ENCODE results near the gene LLGL1. TPM values are rescaled to one million over a fixed set of nuclear protein-coding genes. Genes with fewer than 3 reads are reported as not detected.

LLGL1 gene
- total RNA-seq, 1 donor from 2014 or later: 47.3 TPM

GRCh38 chr17:18263885-18264682 is 38.6 kb downstream of the LLGL1 start:
- no peak for DNase-seq (ENCODE audit: extremely low read depth, low read depth, low spot score)

GRCh38 chr17:18267366-18267765 is 41.9 kb downstream of the LLGL1 start:
- DNase-seq (ENCODE audit: extremely low read depth, low read depth, low spot score): no peak

GRCh38 chr17:18267927-18268711 is 42.7 kb downstream of the LLGL1 start:
- no peak for DNase-seq (ENCODE audit: extremely low read depth, low read depth, low spot score)

GRCh38 chr17:18270046-18270931 is 44.9 kb downstream of the LLGL1 start:
- no peak for DNase-seq (ENCODE audit: extremely low read depth, low read depth, low spot score)

- no peak for DNase-seq (ENCODE audit: extremely low read depth, low read depth, low spot score)
These were observed 51.6 kb downstream of the LLGL1 start for GRCh38 chr17:18277076-18277475.

GRCh38 chr17:18278867-18279266 is 53.4 kb downstream of the LLGL1 start:
- no peak for DNase-seq (ENCODE audit: extremely low read depth, low read depth, low spot score)

GRCh38 chr17:18280249-18280648 is 54.8 kb downstream of the LLGL1 start:
- no peak for DNase-seq (ENCODE audit: extremely low read depth, low read depth, low spot score)

- no peak for DNase-seq (ENCODE audit: extremely low read depth, low read depth, low spot score)
These were observed 55.4 kb downstream of the LLGL1 start for GRCh38 chr17:18280766-18281371.

GRCh38 chr17:18281788-18282187 is 56.4 kb downstream of the LLGL1 start:
- no peak for DNase-seq (ENCODE audit: extremely low read depth, low read depth, low spot score)

- no peak for DNase-seq (ENCODE audit: extremely low read depth, low read depth, low spot score)
These were observed 59.9 kb downstream of the LLGL1 start for GRCh38 chr17:18285296-18285695.

- DNase-seq (ENCODE audit: extremely low read depth, low read depth, low spot score): no peak
These were observed 66.5 kb downstream of the LLGL1 start for GRCh38 chr17:18291718-18292540.

Other genes starting within 250 kb of the LLGL1 start
- gene ATPAF2, start 186.5 kb upstream of the LLGL1 start, total RNA-seq: 20.6 and 27.1 TPM in 2 replicates
- 12.4 and 17.9 TPM in 2 replicates for gene GID4, start 186.2 kb upstream of the LLGL1 start, total RNA-seq
- 50.1 and 57.6 TPM in 2 replicates for gene DRG2, start 137.7 kb upstream of the LLGL1 start, total RNA-seq
- 0.18 and 0.92 TPM in 2 replicates for gene MYO15A, start 116.9 kb upstream of the LLGL1 start, total RNA-seq
- 90.4 and 92.3 TPM in 2 replicates for gene ALKBH5, start 41.8 kb upstream of the LLGL1 start, total RNA-seq
- 358 and 394 TPM in 2 replicates for gene FLII, start 33.1 kb downstream of the LLGL1 start, total RNA-seq
- gene MIEF2, start 35.0 kb downstream of the LLGL1 start, total RNA-seq: 9.1 and 11.7 TPM in 2 replicates
- 21.4 and 38.6 TPM in 2 replicates for gene TOP3A, start 89.4 kb downstream of the LLGL1 start, total RNA-seq
- 18.2 and 21.9 TPM in 2 replicates for gene SMCR8, start 89.7 kb downstream of the LLGL1 start, total RNA-seq
- 6.9 and 8.6 TPM in 2 replicates for gene SHMT1, start 137.9 kb downstream of the LLGL1 start, total RNA-seq
- gene EVPLL, start 152.1 kb downstream of the LLGL1 start, total RNA-seq: not detected in 2 replicates

Data from glomerular endothelial cell (primary cell).